Measurements from ENCODE around the gene CTIF. TPM values are rescaled to one million over a fixed set of nuclear protein-coding genes. Genes with fewer than 3 reads are reported as not detected.

Gene CTIF
- polyA plus RNA-seq, 1 experiment = 40.2 TPM

- Histone ChIP-seq H3K9me3 (ENCODE audit: control insufficient read depth, insufficient read depth, low read length) (no peaks in the 10 kb centered on the region), H3K27ac (ENCODE audit: low read depth, low read length) (no peak overlapping the region), H3K27me3 (ENCODE audit: control insufficient read depth, insufficient read depth, low read length) (no peaks in the 10 kb centered on the region), H3K4me3 (ENCODE audit: low read depth, low read length) (no peak overlapping the region)
- TF ChIP-seq, protein P1, sequence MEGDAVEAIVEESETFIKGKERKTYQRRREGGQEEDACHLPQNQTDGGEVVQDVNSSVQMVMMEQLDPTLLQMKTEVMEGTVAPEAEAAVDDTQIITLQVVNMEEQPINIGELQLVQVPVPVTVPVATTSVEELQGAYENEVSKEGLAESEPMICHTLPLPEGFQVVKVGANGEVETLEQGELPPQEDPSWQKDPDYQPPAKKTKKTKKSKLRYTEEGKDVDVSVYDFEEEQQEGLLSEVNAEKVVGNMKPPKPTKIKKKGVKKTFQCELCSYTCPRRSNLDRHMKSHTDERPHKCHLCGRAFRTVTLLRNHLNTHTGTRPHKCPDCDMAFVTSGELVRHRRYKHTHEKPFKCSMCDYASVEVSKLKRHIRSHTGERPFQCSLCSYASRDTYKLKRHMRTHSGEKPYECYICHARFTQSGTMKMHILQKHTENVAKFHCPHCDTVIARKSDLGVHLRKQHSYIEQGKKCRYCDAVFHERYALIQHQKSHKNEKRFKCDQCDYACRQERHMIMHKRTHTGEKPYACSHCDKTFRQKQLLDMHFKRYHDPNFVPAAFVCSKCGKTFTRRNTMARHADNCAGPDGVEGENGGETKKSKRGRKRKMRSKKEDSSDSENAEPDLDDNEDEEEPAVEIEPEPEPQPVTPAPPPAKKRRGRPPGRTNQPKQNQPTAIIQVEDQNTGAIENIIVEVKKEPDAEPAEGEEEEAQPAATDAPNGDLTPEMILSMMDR (IDR thresholded peaks at IDR 0.05; ENCODE audit: low read depth, low read length) = no peak
- no peak for DNase-seq (ENCODE audit: low read depth, low spot score)
- CTCF ChIA-PET = no interaction called here
- POLR2A ChIA-PET = no interaction called here
Observed at GRCh38 chr18:48813321-48813720, 274.5 kb downstream of the CTIF start.

- Histone ChIP-seq H3K9me3 (ENCODE audit: control insufficient read depth, insufficient read depth, low read length) (no peaks in the 10 kb centered on the region), H3K27ac (ENCODE audit: low read depth, low read length) (no peak overlapping the region), H3K4me3 (ENCODE audit: low read depth, low read length) (no peak overlapping the region), H3K27me3 (ENCODE audit: control insufficient read depth, insufficient read depth, low read length) (no peaks in the 10 kb centered on the region)
- POLR2A ChIA-PET = no interaction called here
- TF ChIP-seq, protein P1 (IDR thresholded peaks at IDR 0.05; ENCODE audit: low read depth, low read length) = no peak
- CTCF ChIA-PET = no interaction called here
- DNase-seq (ENCODE audit: low read depth, low spot score) = no peak
Observed at GRCh38 chr18:48813833-48814489, 275.1 kb downstream of the CTIF start.

- Histone ChIP-seq H3K27ac (ENCODE audit: low read depth, low read length) (no peak overlapping the region), H3K27me3 (ENCODE audit: control insufficient read depth, insufficient read depth, low read length) (no peaks in the 10 kb centered on the region), H3K9me3 (ENCODE audit: control insufficient read depth, insufficient read depth, low read length) (no peaks in the 10 kb centered on the region), H3K4me3 (ENCODE audit: low read depth, low read length) (no peak overlapping the region)
- POLR2A ChIA-PET = no interaction called here
- CTCF ChIA-PET = no interaction called here
- TF ChIP-seq, protein P1 (IDR thresholded peaks at IDR 0.05; ENCODE audit: low read depth, low read length) = no peak
- no peak for DNase-seq (ENCODE audit: low read depth, low spot score)
Observed at GRCh38 chr18:48814490-48815178, 275.8 kb downstream of the CTIF start.

DNA sequence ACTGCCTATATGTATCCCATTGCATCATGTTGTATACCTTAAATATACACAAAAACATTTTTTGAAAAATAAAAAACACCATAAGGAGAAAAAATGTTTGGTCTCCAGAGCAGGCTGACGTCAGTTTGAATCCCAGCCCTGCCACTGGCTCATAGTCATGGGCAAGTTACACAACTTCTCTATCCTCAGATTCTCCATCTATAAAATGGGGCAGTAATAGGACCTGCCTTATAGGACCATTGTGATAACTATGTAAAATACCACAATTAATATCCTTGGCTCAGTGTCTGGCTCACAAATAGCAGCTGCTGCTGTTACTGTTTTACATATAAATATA lies 276.3 kb downstream of the CTIF start:
- Histone ChIP-seq H3K27ac (ENCODE audit: low read depth, low read length) (no peak overlapping the region), H3K27me3 (ENCODE audit: control insufficient read depth, insufficient read depth, low read length) (no peaks in the 10 kb centered on the region), H3K9me3 (ENCODE audit: control insufficient read depth, insufficient read depth, low read length) (no peaks in the 10 kb centered on the region), H3K4me3 (ENCODE audit: low read depth, low read length) (no peak overlapping the region)
- ChIA-PET CTCF (no interaction called here), POLR2A (no interaction called here)
- DNase-seq (ENCODE audit: low read depth, low spot score) = no peak
- TF ChIP-seq, protein P1 (IDR thresholded peaks at IDR 0.05; ENCODE audit: low read depth, low read length) = no peak

GRCh38 chr18:48815581-48816324 lies 276.9 kb downstream of the CTIF start:
- no peak for DNase-seq (ENCODE audit: low read depth, low spot score)
- no peaks in the 10 kb centered on the region for H3K9me3 ChIP-seq (ENCODE audit: control insufficient read depth, insufficient read depth, low read length)
- H3K27ac ChIP-seq (ENCODE audit: low read depth, low read length) = no peak overlapping the region
- POLR2A ChIA-PET = no interaction called here
- CTCF ChIA-PET = interaction anchor here (1.5 kb wide), 1 partner anchor 140 kb away, joined by 4 read pairs; no protein-coding TSS in a partner anchor
- TF ChIP-seq, protein P1 (IDR thresholded peaks at IDR 0.05; ENCODE audit: low read depth, low read length) = no peak
- no peak overlapping the region for H3K4me3 ChIP-seq (ENCODE audit: low read depth, low read length)
- no peaks in the 10 kb centered on the region for H3K27me3 ChIP-seq (ENCODE audit: control insufficient read depth, insufficient read depth, low read length)

All from AG04450 (cell line).